H1 (cell line): ENCODE data around the gene SPEM1. TPM values are rescaled to one million over a fixed set of nuclear protein-coding genes. Genes with fewer than 3 reads are reported as not detected.

Source experiments
- CTCF ChIA-PET: fragments of 300-600 bp; sonication (Branson Sonifier 250); formaldehyde crosslinking; loops from one replicate; lab custom pipeline; 2021; ENCODE audit not compliant: partially characterized antibody; lab: Charles Lee
- POLR2A ChIA-PET: fragments of 300-600 bp; sonication (Branson Sonifier 250); formaldehyde crosslinking; loops from one replicate; lab custom pipeline; 2021; ENCODE audit warnings: inconsistent platforms; ENCODE audit not compliant: partially characterized antibody; lab: Charles Lee
- DNase-seq, 2 experiments: peaks; one replicate each; pipeline versions ENCODE4 v3.0.0 to v3.0.0-alpha.2; 2010 to 2022; ENCODE audit warnings: low spot score in 2 of 2, low read depth in 1 of 2, mixed read lengths in 1 of 2
- FAIRE-seq: peaks from 2 replicates; lab custom pipeline; 2011; peaks lifted over from hg19 to GRCh38; lab: Jason Lieb, UNC
- H2AFZ ChIP-seq: 2 replicates; pipeline ENCODE4 v1.8.1; 2012; ENCODE audit warnings: low read length, inconsistent platforms
- H2AK5ac ChIP-seq: 2 replicates; pipeline ENCODE4 v1.6.1; 2013; ENCODE audit warnings: low read depth, low read length
- H2BK120ac ChIP-seq: replicated peaks from 2 replicates; pipeline ENCODE3; 2013; ENCODE audit warnings: low read depth, low read length, inconsistent platforms
- H2BK12ac ChIP-seq: 2 replicates; pipeline ENCODE4 v1.6.1; 2013; ENCODE audit warnings: low read depth, low read length
- H2BK15ac ChIP-seq: 2 replicates; pipeline ENCODE4 v1.6.1; 2013; ENCODE audit warnings: low read length
- H2BK20ac ChIP-seq: 2 replicates; pipeline ENCODE4 v1.6.1; 2013; ENCODE audit warnings: low read length
- H2BK5ac ChIP-seq: 2 replicates; pipeline ENCODE4 v1.6.1; 2013; ENCODE audit warnings: low read depth, low read length
- H3K14ac ChIP-seq: 2 replicates; pipeline ENCODE4 v1.6.1; 2013; ENCODE audit warnings: inconsistent platforms; ENCODE audit not compliant: insufficient read length
- H3K18ac ChIP-seq: 2 replicates; pipeline ENCODE4 v1.6.1; 2013; ENCODE audit warnings: low read length; ENCODE audit errors: extremely low read depth
- H3K23ac ChIP-seq: 2 replicates; pipeline ENCODE4 v1.6.1; 2013; ENCODE audit warnings: inconsistent platforms; ENCODE audit not compliant: insufficient read length
- H3K23me2 ChIP-seq: 2 replicates; pipeline ENCODE4 v1.6.1; 2013; ENCODE audit warnings: low read depth, low read length
- H3K27ac ChIP-seq: 2 replicates; pipeline ENCODE4 v1.6.1; 2011; ENCODE audit warnings: low read depth, low read length, inconsistent platforms
- H3K27me3 ChIP-seq, 4 experiments: replicated peaks in 1 of 4; 1 replicate in 1 of 4; 2 replicates in 3 of 4; pipeline versions ENCODE4 v1.6.1 to v1.8.1; 2011 to 2013; ENCODE audit warnings: low read length in 3 of 4, mild to moderate bottlenecking in 3 of 4, inconsistent platforms in 2 of 4, mixed read lengths in 2 of 4, moderate library complexity in 1 of 4; ENCODE audit not compliant: control insufficient read depth in 3 of 4, insufficient read depth in 3 of 4; ENCODE audit errors: extremely low read depth in 1 of 4
- H3K36me3 ChIP-seq, 4 experiments: 2 replicates each; pipeline versions ENCODE4 v1.6.1 to v1.8.1; 2011 to 2013; ENCODE audit warnings: mild to moderate bottlenecking in 4 of 4, low read length in 3 of 4, moderate library complexity in 2 of 4, control low read depth in 1 of 4, inconsistent platforms in 1 of 4; ENCODE audit not compliant: insufficient read depth in 4 of 4, control insufficient read depth in 2 of 4
- H3K4ac ChIP-seq: replicated peaks from 2 replicates; pipeline ENCODE3; 2013; ENCODE audit warnings: low read length, low read depth, mixed read lengths, inconsistent platforms; ENCODE audit not compliant: insufficient read length
- H3K4me1 ChIP-seq, 4 experiments: replicated peaks in 1 of 4; 1 replicate in 1 of 4; 2 replicates in 3 of 4; pipeline versions ENCODE4 v1.6.1 to v1.8.1; 2011 to 2013; ENCODE audit warnings: low read length in 3 of 4, inconsistent platforms in 2 of 4, mixed read lengths in 1 of 4; ENCODE audit not compliant: insufficient read depth in 4 of 4, control insufficient read depth in 3 of 4
- H3K4me2 ChIP-seq, 2 experiments: 2 replicates each; pipeline versions ENCODE4 v1.6.1 to v1.8.1; 2011 to 2013; ENCODE audit warnings: low read depth in 2 of 2, low read length in 2 of 2, control low read depth in 1 of 2, inconsistent platforms in 1 of 2, mild to moderate bottlenecking in 1 of 2; ENCODE audit not compliant: insufficient read depth in 1 of 2
- H3K4me3 ChIP-seq, 4 experiments: fragments of 200-600, 300-600 bp in 1 of 4; sonication (generic), shearing (Covaris generic), sonication (Bioruptor Twin) in 1 of 4; 2 replicates each; pipeline versions ENCODE4 v1.5.1 to v1.8.1; 2011 to 2016; ENCODE audit warnings: low read length in 4 of 4, low read depth in 3 of 4, control low read depth in 2 of 4, inconsistent platforms in 2 of 4, mild to moderate bottlenecking in 2 of 4, mixed read lengths in 1 of 4, moderate library complexity in 1 of 4; ENCODE audit not compliant: insufficient read depth in 2 of 4; ENCODE audit errors: extremely low read depth in 1 of 4
- H3K56ac ChIP-seq: replicated peaks from 2 replicates; pipeline ENCODE3; 2013; ENCODE audit warnings: low read depth, mild to moderate bottlenecking, mixed read lengths, low read length, inconsistent platforms; ENCODE audit not compliant: insufficient read length
- H3K79me1 ChIP-seq: 2 replicates; pipeline ENCODE4 v1.6.1; 2013; ENCODE audit warnings: low read depth, low read length, control low read depth
- H3K79me2 ChIP-seq, 2 experiments: 2 replicates each; pipeline versions ENCODE4 v1.6.1 to v1.8.1; 2012 to 2013; ENCODE audit warnings: low read length in 2 of 2, mild to moderate bottlenecking in 2 of 2, inconsistent platforms in 1 of 2; ENCODE audit not compliant: insufficient read depth in 2 of 2, control insufficient read depth in 1 of 2
- H3K9ac ChIP-seq, 4 experiments: replicated peaks in 1 of 4; 1 replicate in 1 of 4; 2 replicates in 3 of 4; pipeline versions ENCODE4 v1.6.1 to v1.8.1; 2011 to 2013; ENCODE audit warnings: low read depth in 3 of 4, low read length in 3 of 4, control low read depth in 2 of 4, mild to moderate bottlenecking in 2 of 4, moderate library complexity in 2 of 4, inconsistent platforms in 1 of 4; ENCODE audit errors: extremely low read depth in 1 of 4
- H3K9me3 ChIP-seq, 2 experiments: 2 replicates each; pipeline versions ENCODE4 v1.6.1 to v1.8.1; 2012 to 2013; ENCODE audit warnings: mild to moderate bottlenecking in 2 of 2, moderate library complexity in 2 of 2, control low read depth in 1 of 2, inconsistent platforms in 1 of 2, low read depth in 1 of 2, low read length in 1 of 2, mixed read lengths in 1 of 2; ENCODE audit not compliant: insufficient read depth in 2 of 2
- H4K20me1 ChIP-seq, 2 experiments: replicated peaks in 1 of 2; 2 replicates each; pipeline versions ENCODE3 to v1.8.1; 2011 to 2013; ENCODE audit warnings: inconsistent platforms in 2 of 2, low read length in 2 of 2, mild to moderate bottlenecking in 1 of 2; ENCODE audit not compliant: insufficient read depth in 2 of 2, control insufficient read depth in 1 of 2
- H4K5ac ChIP-seq: 2 replicates; pipeline ENCODE4 v1.6.1; 2013; ENCODE audit warnings: low read length, low read depth, mixed read lengths, inconsistent platforms; ENCODE audit not compliant: insufficient read length
- H4K8ac ChIP-seq: 2 replicates; pipeline ENCODE4 v1.8.0; 2013; ENCODE audit warnings: mild to moderate bottlenecking, moderate library complexity, low read length, inconsistent platforms; ENCODE audit not compliant: insufficient read depth; ENCODE audit errors: extremely low read depth
- H4K91ac ChIP-seq: replicated peaks from 2 replicates; pipeline ENCODE3; 2013; ENCODE audit warnings: low read length, mixed read lengths, inconsistent platforms; ENCODE audit not compliant: insufficient read length
- BCL11A ChIP-seq, 2 experiments: IDR thresholded peaks; one replicate each; pipeline ENCODE4 v1.6.1; 2011; ENCODE audit warnings: low read depth in 2 of 2, low read length in 2 of 2, mild to moderate bottlenecking in 2 of 2
- POLR2AphosphoS5 ChIP-seq: IDR thresholded peaks from 2 replicates; pipeline ENCODE4 v1.6.1; 2011; ENCODE audit warnings: low read depth, low read length
- RFX5 ChIP-seq: IDR thresholded peaks from 2 replicates; pipeline ENCODE4 v1.6.1; 2011; ENCODE audit warnings: low read depth, low read length, improper control_type of control experiment, borderline replicate concordance
- SUZ12 ChIP-seq: fragments of 200-600 bp; sonication (generic); IDR thresholded peaks from 2 replicates; pipeline ENCODE4 v1.6.1; 2012; ENCODE audit warnings: mild to moderate bottlenecking, inconsistent platforms, low read length, moderate library complexity, mixed read lengths
- WGBS, 2 experiments: shearing (Covaris generic) in 1 of 2; methylation state at CpG; one replicate each; pipeline versions ENCODE4 v1.1.6 to v1.1.7; 2013 to 2015; ENCODE audit warnings: low lambda C conversion rate in 2 of 2, mixed read lengths in 2 of 2, inconsistent platforms in 1 of 2, low coverage in 1 of 2, missing lambda C conversion rate in 1 of 2; ENCODE audit not compliant: insufficient replicate concordance in 2 of 2, insufficient coverage in 1 of 2, insufficient read length in 1 of 2; ENCODE audit errors: extremely low coverage in 1 of 2, missing lambda C conversion rate in 1 of 2; 5-methylcytosine and 5-hydroxymethylcytosine counted together
- polyA plus RNA-seq, 7 experiments: library from polyadenylated mRNA; depleted of rRNA in 3 of 7; stranded (reverse) in 5 of 7; unstranded in 2 of 7; fragments of >200 nt in 5 of 7; fragments of 200-250 nt in 2 of 7; gene quantifications; 1 replicate in 5 of 7; 2 replicates in 1 of 7; 4 replicates in 1 of 7; pipeline versions ENCODE4 v1.2.1 to v1.2.3, GENCODE V29; 2011 to 2013; ENCODE audit warnings: missing spikeins in 2 of 7, mixed read lengths in 2 of 7
- total RNA-seq: library from RNA; stranded (reverse); fragmentation: NEBNext Ultra II Directional; extraction: Animal tissue kit (Norgen Biotek cat#: 25700); gene quantifications from 2 replicates; pipeline ENCODE4 v1.2.1, GENCODE V29; 2021
- TF ChIP-seq, protein P1 (sequence below), 3 experiments: IDR thresholded peaks; 1 replicate in 2 of 3; 2 replicates in 1 of 3; pipeline versions ENCODE4 v1.5.1 to v1.6.1; 2011; ENCODE audit warnings: low read length in 3 of 3, mild to moderate bottlenecking in 3 of 3, inconsistent platforms in 2 of 3, low read depth in 1 of 3, moderate library complexity in 1 of 3; ENCODE audit not compliant: insufficient read depth in 1 of 3; ENCODE audit errors: control extremely low read depth in 1 of 3

Gene SPEM1
- total and polyA plus RNA-seq, 2 of the 8 experiments (the other 6 are each of a cell fraction or from before 2014, with no cell fraction given), result not detected

DNA sequence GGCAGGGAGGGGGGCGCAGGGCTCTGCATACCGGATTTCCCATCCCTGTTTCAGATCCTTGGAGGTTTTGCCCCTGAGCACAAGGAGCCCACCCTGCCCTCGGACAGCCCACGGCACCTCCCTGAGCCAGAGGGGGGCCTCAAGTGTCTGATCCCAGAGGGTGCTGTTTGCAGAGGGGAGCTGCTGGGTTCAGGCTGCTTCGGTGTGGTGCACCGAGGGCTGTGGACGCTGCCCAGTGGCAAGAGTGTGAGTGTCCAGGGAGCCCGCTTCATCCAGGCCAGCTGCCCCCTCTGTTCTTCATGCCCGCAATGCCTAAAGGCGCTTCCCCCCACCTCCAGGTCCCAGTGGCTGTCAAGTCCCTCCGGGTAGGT lies 36.8 kb upstream of the SPEM1 start:
- H2BK120ac ChIP-seq, result no peak overlapping the region
- H4K20me1 ChIP-seq, result peaks cover 0 to 10% of the 10 kb centered on the region in 2 experiments
- POLR2A ChIA-PET, result interaction anchor here (0.7 to 3.7 kb wide), 12 partner anchors 10 to 100 kb away, joined by 3 to 16 read pairs (median 4); partner anchors contain the start of genes PLSCR3 and ZBTB4
- no peak overlapping the region; the same call in 1 of the 2 replicates for H2BK12ac ChIP-seq
- no peak for FAIRE-seq
- H3K36me3 ChIP-seq, result peaks cover 0 to 2% (median 0%) of the 10 kb centered on the region in 4 experiments; a peak in 1 of 8 replicates
- H2BK15ac ChIP-seq, result peak overlapping the region; percentile 96; the same call in 1 of the 2 replicates
- H3K9ac ChIP-seq, result no peak overlapping the region
- CTCF ChIA-PET, result interaction anchor here (0.8 to 4.0 kb wide), 8 partner anchors 10 to 119 kb away, joined by 3 to 21 read pairs (median 7); partner anchors contain the start of genes PLSCR3 and TMEM95
- peaks cover 0 to 17% (median 10%) of the 10 kb centered on the region in 4 experiments; a peak in 6 of 7 replicates for H3K4me1 ChIP-seq
- no peak overlapping the region for H2AK5ac ChIP-seq
- TF ChIP-seq POLR2AphosphoS5, result no peak
- TF ChIP-seq, protein P1, sequence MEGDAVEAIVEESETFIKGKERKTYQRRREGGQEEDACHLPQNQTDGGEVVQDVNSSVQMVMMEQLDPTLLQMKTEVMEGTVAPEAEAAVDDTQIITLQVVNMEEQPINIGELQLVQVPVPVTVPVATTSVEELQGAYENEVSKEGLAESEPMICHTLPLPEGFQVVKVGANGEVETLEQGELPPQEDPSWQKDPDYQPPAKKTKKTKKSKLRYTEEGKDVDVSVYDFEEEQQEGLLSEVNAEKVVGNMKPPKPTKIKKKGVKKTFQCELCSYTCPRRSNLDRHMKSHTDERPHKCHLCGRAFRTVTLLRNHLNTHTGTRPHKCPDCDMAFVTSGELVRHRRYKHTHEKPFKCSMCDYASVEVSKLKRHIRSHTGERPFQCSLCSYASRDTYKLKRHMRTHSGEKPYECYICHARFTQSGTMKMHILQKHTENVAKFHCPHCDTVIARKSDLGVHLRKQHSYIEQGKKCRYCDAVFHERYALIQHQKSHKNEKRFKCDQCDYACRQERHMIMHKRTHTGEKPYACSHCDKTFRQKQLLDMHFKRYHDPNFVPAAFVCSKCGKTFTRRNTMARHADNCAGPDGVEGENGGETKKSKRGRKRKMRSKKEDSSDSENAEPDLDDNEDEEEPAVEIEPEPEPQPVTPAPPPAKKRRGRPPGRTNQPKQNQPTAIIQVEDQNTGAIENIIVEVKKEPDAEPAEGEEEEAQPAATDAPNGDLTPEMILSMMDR (IDR thresholded peaks at IDR 0.05; ENCODE audit: control extremely low read depth in 1 of 3, insufficient read depth in 1 of 3, low read depth in 1 of 3, low read length in 3 of 3), result no peak
- no peak for TF ChIP-seq SUZ12
- TF ChIP-seq RFX5, result no peak
- no peak for TF ChIP-seq BCL11A (IDR thresholded peaks at IDR 0.05; ENCODE audit: low read depth in 2 of 2, low read length in 2 of 2)
- TF ChIP-seq, all 59 proteins: peak for 0
- Histone ChIP-seq H4K8ac (peak overlapping the region; percentile 45; the same call in 1 of the 2 replicates), H3K4me3 (peak overlapping the region in 1 of 4 experiments; percentile 60; a peak in 4 of 8 replicates), H3K79me2 (no peaks in the 10 kb centered on the region), H2BK5ac (no peak overlapping the region), H3K4ac (peak overlapping the region; percentile 27), H3K79me1 (peaks cover 3% of the 10 kb centered on the region; the same call in 1 of the 2 replicates), H3K56ac (no peak overlapping the region), H3K4me2 (peak overlapping the region; percentile 78), H3K23ac (no peak overlapping the region), H2AFZ (no peak overlapping the region), H3K23me2 (peaks cover 12% of the 10 kb centered on the region; the same call in 1 of the 2 replicates), H3K27ac (no peak overlapping the region), H4K91ac (no peak overlapping the region), H4K5ac (no peak overlapping the region), H3K14ac (no peak overlapping the region), H2BK20ac (no peak overlapping the region), H3K18ac (no peak overlapping the region), H3K27me3 (peaks cover 0 to 39% (median 29%) of the 10 kb centered on the region in 4 experiments; a peak in 6 of 7 replicates), H3K9me3 (peaks cover 0 to 7% of the 10 kb centered on the region in 2 experiments; a peak in 1 of 4 replicates)
- 95% methylated on average over 9 of the region's 11 CpGs; no CpG with 5 or more reads in 1 of the 2 experiments for WGBS, 2 experiments
- DNase-seq, result no peak
